Stimulated activated CD8-positive, alpha-beta memory T cell treated with anti-CD3 and anti-CD28 coated beads, Interleukin-12 subunit alpha, Interleukin-12 subunit beta, amount 100 ng/mL, for 24 hours (primary cell): ENCODE results near the gene DAP.
A peak's percentile ranks its signal among the peaks of the same experiment; 100 is the strongest.
"Not testable (repeated sequence)": the region's sequence is repeated elsewhere in the genome, so short reads cannot be mapped to it uniquely, and the experiment has no call there.

ENCODE experiments used
- DNase-seq: peaks from one replicate; pipeline ENCODE4 v3.0.0-alpha.2; 2020; ENCODE audit errors: extremely low read depth

Gene DAP

GRCh38 chr5:10761185-10761932 is at the start of gene DAP:
TSS of gene DAP (minus strand) at chr5:10761234. CDS start at chr5:10761068, 166 bp downstream.
- DNase-seq, result peak; percentile 77

GRCh38 chr5:10808347-10809226 is 47.6 kb upstream of the DAP start:
- DNase-seq, result no peak

- DNase-seq, result no peak
Observed at GRCh38 chr5:10801931-10802666, 41.1 kb upstream of the DAP start.

DNA sequence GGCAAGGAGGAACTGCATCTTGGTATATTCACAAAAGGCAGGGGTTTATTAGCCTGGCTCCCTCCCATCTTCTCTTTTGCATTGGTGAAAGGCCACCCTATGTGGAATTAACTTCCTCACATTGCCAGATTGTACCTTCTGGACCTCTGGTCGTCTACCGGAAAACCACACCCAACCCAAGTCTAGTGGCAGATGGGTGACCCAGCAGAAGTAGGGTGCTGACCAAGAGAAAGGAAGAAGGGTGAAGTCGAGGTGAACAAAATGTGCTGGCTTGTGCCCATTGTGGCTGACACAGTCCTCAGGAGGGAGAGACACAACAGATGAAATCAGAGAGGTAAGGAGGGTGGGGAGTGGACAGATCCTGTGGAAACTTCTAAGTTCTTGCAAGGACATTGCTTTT is 39.8 kb upstream of the DAP start:
- DNase-seq, result no peak

- no peak for DNase-seq
Observed at GRCh38 chr5:10797261-10797660, 36.2 kb upstream of the DAP start.

GRCh38 chr5:10793785-10794184 is 32.8 kb upstream of the DAP start:
- DNase-seq, result no peak

- no peak for DNase-seq
Observed at GRCh38 chr5:10792336-10792735, 31.3 kb upstream of the DAP start.

DNA sequence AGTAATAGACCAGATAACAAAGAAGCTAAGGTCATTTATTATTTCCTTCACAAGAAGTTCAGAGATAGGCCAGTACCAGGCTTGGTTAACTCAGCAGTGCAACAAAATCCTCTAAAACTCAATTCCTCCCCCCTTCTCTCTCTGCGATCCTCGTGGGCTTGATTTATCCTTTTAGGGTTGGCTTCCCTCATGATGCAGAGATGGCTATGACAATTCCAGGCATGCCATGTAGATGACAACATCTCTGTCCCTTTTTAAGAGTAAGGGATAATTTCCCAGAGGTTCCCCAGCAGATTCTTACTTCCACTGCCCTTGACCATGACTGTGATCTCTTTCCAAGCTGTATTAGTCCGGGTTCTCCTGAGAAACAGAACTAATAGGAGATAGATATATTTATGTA is 28.7 kb upstream of the DAP start:
- no peak for DNase-seq

- DNase-seq, result no peak
Observed at GRCh38 chr5:10789021-10789420, 28.0 kb upstream of the DAP start.

DNA sequence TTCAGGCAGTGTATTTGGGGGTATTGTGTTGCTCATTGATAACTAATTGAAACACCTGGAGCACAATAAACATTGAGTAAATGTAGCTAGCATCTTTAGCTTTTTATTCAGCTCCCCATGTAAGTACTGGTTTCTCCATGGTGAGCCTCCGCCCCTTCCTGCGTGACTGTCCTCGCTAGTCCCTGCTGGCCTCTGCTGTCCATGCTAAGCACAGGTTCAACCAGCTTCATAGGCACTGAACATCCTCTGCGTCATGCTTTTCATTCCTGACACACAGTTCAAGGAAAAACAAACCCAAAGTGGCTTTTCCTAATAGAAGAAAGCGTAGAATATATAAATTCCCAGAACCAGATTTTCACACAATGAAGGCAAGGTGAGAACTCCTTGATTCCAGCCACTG is 27.3 kb upstream of the DAP start:
- no peak for DNase-seq

GRCh38 chr5:10786835-10787234 is 25.8 kb upstream of the DAP start:
- DNase-seq, result no peak

GRCh38 chr5:10780208-10780607 is 19.2 kb upstream of the DAP start:
- DNase-seq, result not testable (repeated sequence)

DNA sequence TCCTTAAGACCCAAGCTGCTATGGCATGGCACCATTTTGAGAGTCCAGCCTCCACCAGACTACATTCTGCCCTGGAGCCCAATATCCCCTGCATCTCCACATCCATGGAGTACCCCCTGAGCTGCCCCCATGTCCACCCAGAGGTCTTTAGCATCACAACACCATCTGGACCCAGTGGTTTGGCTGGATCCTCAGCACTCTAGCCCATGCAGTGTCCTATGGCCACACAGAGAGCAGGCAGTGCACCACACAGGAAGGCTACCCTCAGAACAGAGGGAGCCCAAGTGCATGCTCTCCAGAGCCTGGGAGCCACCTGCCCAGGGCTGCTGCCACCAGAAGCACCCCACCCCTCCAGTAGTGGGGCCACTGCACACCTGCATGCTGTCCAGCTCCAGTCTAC is 18.6 kb upstream of the DAP start:
- DNase-seq, result no peak

- DNase-seq, result no peak
Observed at GRCh38 chr5:10778179-10778910, 17.3 kb upstream of the DAP start.

- no peak for DNase-seq
Observed at GRCh38 chr5:10775646-10776045, 14.6 kb upstream of the DAP start.

- DNase-seq, result no peak
Observed at GRCh38 chr5:10772901-10773585, 12.0 kb upstream of the DAP start.

DNA sequence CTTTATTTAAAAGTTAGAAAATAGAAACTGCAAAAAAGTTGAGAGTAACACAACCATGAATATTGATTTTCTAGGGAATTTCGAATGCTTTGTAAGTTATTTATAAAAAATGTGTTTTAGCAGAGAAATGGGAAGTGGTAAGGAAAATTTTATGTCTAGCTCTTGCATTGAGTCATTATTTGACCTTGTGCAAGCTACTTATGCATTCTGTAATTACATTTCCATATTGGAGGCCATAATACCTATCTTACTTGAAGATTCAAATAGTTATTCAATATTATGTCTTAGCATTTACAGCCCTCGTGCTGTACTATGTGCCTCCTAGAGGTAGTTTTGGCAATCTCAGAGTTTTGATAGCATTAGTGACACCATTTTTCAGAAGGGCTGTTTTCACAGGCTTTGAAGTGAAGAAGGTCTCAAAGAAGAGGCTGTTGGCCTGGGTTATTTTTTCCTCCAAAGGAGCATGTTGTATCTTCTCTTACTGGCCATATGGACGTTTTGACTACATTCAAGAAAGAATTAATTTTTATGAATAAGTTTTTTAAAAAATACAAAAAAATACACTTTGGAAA is 7.4 kb upstream of the DAP start:
- no peak for DNase-seq

DNA sequence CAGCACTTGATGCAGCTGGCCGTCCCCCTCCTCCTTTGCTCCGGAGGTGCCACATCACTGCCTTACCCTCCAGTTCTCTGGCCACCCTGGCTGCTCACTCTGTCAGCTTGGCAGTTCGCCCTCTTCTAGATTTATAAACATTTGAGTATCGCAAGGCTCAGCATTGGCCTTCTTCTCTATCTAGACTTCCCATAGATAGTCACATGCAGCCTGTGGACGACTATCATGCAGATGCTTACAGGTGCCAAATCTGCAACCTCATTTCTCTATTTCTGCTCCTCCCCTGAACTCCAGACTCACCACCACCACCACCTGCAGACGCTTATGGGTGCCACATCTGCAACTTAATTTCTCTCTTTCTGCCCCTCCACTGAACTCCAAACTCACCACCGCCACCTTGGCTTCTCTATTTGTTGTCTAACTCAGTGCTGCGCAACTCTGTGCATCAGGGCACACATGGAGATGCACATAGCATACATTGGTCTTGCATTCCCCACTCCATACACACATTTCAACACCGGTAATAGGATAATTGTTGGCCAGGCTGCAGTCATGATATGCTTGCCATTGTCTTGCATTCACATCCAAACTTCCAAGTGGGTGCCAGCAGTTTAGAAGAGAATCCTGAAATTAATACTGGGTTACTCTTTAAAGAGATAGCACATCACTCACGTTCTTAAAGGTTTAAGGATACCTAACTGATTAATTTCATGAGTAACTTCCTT is 1.9 kb upstream of the DAP start:
- DNase-seq, result no peak

DNA sequence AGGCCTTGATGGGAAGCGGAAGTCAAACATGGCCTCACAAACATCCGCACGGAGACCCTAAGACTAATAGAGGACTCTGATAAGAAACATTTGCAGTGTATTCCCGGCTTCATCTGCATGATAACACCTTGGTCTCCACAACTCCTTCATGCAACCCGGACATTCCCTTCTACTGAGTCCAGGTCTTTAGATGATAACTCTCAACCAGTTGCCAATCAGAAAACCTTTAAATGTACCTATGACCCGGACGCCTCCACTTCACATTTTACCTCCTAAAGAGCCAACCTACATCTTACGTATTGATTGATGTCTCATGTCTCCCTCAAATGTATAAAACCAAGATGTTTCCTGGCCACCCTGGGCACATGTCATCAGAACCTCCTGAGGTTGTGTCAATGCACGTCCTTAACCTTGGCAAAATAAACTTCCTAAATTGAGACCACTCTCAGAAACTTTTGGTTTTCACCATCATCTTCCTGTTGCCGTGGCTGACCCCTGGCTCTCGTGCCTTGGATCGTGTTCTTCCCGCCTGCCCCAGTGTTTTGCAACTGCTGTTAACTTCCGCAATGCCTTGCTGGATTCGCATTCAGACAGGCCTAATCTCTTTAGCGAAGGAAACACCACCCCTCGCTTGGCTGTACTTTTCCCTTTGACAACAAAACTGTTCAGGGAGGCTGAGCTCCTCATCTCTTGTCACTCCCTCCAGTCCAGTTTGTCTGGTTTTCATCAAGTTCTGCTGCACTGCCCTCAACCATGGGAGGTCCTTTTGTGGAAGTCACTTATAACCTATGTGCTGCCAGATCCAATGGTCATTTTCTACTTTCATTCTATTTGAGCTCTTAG is 1.1 kb upstream of the DAP start:
- no peak for DNase-seq
